NCI-H446 treated with DMSO at 0.1 percent for 48 hours (cell line): ENCODE measurements around the gene SLC35D3.
"Not testable (repeated sequence)": the region's sequence is repeated elsewhere in the genome, so short reads cannot be mapped to it uniquely, and the experiment has no call there.

Experiments
- DNase-seq: peaks from one replicate; lab custom pipeline; 2025; lab: John Stamatoyannopoulos, UW

Gene SLC35D3

GRCh38 chr6:136967876-136968752, 46.0 kb downstream of the SLC35D3 start:
- DNase-seq, result peak; percentile 69

DNA sequence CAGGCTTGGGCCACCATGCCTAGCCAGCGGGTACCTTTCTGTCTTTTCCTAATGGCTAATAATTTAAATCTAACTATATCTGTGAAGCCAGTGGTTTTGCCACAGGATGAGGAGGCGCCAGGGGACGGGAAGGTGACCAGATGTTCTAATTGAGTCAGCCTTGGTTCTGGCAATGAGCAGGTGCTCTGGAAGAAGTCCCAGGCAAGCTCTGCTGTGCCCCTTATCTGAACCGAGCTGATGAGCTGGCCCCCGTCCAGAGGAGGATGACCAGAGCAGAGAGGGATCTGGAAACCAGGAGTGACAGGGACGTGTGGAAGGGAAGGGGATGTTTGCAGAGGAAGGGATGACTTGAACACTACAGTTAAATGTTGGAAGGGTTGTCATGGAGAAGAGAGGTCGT, 46.7 kb downstream of the SLC35D3 start:
- DNase-seq, result no peak

DNA sequence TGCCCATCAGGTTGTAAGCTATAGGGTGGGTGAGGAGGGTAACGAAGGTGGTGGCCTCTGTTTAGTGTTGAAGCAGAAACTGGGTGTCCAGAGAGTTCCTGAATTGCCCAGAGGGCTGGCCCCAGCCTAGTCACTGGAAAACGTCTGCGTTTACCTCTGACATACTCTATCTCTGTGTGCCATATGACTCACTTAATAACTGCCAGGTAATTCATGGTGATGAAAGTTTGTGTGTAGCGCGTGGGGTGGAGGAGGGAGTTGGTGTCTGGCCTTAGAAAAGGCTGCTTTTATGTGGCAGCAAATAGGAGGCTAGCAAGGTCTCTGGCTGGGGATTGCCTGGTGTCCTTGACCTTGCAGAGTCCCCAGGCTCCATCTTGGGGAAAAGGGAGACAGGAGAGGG, 47.3 kb downstream of the SLC35D3 start:
- DNase-seq, result no peak

- DNase-seq, result no peak
These were observed 47.8 kb downstream of the SLC35D3 start for GRCh38 chr6:136969930-136970329.

DNA sequence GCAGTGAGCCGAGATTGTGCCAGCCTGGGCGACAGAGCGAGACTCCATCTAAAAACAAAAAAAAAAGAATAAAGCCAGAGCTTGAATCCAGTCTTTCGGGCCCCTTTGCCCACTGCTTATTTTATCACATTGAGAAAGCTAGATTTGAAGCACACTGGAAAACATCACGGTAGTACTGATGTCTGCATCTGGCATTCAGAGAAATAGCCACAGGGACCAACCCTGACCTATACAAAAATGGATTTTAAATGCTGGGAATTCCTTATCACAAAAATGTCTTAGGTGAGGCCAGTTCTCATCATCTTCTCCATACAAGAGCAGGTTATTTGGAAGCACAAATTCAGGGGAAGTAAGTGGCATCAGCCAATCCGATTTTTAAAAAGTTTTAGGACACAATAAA, 49.5 kb downstream of the SLC35D3 start:
- DNase-seq, result no peak

DNA sequence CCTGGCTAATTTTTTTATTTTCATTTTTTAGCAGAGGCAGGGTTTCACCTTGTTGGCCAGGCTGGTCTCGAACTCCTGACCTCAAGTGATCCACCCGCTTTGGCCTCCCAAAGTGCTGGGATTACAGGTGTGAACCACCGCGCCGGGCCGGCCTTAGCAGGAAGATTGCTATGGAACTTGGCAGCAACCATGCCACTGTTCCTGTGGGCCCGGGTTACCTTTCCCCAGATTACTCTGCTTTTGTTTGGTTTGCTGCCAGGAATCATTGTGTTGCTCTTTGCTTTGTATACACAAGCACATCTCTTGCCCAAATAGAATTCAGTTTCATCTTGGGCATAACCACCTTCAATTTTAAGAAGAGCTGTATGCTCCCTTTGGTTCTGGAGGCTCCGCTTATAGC, 51.7 kb downstream of the SLC35D3 start:
- DNase-seq, result not testable (repeated sequence)
